Hindlimb muscle (tissue), 1 donor: ENCODE results near the gene RALY. TPM values are rescaled to one million over a fixed set of nuclear protein-coding genes. Genes with fewer than 3 reads are reported as not detected.

ENCODE experiments used
- DNase-seq: peaks from one replicate; pipeline ENCODE4 v3.0.0-alpha.2; 2013
- polyA plus RNA-seq: library from polyadenylated mRNA; unstranded; fragments of 120-200 nt; gene quantifications from one replicate; pipeline ENCODE4 v1.2.1, GENCODE V29; 2013; ENCODE audit not compliant: insufficient read length

Gene RALY
- polyA plus RNA-seq, 1 donor = 136 TPM

GRCh38 chr20:33986560-33987216 is 7.0 kb upstream of the RALY start:
- DNase-seq = no peak

DNA sequence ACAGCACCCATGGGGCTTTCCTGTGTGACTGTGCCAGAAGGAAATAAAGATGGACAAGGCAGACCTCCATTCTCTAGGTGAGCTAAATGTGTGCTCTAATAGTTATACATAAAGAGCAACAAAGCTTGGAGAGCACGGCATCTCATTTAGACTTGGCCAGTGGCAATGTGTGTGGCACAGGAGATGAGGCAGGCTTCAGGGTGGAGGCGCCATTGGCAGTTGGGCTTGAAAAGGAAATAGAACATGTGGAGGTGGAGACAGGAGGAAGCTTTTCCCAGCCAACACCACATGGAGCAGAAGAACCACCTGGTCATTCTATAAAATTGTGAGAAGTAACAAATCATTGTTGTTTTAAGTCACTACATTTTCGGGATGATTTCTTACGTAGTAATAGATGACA is 3.6 kb upstream of the RALY start:
- no peak for DNase-seq

GRCh38 chr20:33991502-33991901 is 2.2 kb upstream of the RALY start:
- no peak for DNase-seq

- DNase-seq = no peak
Observed at GRCh38 chr20:33992145-33992922, 1.4 kb upstream of the RALY start.

DNA sequence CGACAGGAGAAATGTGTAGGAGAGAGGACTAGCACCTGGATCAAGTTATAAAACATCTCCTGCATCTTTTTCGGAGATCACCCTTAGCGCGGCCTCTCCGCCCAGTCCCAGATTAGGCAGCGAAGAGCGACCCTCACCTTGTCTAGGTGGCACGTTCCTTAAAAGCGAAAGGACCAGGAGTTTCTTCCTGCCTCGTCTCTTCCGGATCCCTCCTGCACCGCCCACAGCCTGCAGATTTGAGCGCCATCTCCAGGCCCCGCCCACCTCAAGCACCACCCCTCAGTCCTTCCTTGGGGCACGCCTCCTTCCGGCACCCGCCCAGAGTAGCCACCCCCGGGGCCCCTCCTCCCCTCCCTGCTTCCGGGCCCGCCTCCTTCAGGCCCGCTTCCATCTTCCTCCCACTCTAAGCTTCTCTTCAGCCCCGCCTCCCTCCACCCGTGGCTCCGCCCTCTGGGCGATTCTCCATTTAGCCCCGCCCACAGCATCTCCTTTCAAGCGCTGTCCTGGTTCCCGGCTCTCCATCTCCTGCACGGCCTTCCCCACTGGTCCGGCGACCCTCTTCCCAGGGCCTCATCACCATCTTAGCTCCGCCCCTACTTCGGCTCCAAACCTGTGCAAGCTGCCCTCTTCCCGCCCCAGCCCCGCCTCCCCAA is 662 bp upstream of the RALY start:
- peak; percentile 99 for DNase-seq

GRCh38 chr20:33994222-33994913 is 657 bp downstream of the RALY start:
- DNase-seq = peak; percentile 86

- peak; percentile 15 for DNase-seq
Observed at GRCh38 chr20:33995053-33995831, 1.5 kb downstream of the RALY start.

DNA sequence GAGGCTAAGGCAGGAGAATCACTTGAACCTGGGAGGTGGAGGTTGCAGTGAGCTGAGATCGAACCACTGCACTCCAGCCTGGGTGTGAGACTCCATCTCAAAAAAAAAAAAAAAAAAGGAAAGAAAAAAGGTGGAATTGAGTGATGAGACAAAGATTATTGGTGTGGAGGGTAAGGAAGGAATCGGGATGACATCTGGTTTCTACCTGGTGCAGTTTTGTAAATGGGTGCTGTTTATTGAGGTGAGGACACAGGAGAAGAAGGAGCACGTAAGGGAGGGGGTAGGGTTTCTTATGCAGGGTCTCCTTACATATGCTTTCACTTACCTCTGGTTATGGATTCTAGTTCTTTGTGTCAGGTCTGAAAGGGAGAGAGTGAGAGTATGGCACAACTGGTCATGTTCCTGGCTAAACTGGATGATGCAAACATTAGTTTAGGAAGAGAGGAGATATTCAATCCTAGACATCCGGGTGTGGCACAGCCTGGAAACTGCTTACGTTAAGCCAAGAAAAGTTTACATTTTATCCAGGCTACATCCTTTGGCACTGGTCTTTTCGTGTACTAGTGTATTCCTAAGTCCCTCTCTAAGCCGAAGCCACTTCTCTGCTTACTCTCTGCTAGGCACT is 5.4 kb downstream of the RALY start:
- DNase-seq = no peak

- DNase-seq = no peak
Observed at GRCh38 chr20:34001378-34001777, 7.7 kb downstream of the RALY start.

- DNase-seq = no peak
Observed at GRCh38 chr20:34004227-34004626, 10.5 kb downstream of the RALY start.

DNA sequence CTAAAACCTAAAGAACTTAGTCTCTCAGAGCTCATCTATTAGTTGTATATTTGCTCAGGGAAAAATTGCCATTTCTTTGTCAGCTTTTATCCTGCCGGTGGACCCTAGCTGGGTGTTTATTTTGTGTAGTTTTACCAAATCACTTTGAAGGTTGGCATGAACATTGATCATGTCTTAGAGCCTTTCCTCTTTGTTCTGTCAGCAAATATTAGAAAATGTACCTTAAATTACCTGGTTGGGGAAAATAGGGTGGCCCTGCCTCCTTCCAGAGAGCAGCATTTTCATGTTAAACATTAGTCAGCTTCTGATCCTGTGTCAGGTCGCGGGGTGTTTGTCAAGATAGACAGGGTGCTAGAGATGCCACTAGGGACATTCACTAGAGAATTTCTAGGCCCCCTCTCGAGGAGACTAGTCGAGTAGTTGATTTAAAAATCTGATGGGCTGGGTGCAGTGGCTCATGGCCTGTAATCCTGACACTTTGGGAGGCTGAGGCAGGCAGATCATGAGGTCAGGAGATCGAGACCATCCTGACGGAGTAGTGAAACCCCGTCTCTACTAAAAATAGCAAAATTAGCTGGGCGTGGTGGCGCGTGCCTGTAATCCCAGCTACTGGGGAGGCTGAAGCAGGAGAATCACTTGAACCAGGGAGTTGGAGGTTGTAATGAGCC is 11.2 kb downstream of the RALY start:
- no peak for DNase-seq

DNA sequence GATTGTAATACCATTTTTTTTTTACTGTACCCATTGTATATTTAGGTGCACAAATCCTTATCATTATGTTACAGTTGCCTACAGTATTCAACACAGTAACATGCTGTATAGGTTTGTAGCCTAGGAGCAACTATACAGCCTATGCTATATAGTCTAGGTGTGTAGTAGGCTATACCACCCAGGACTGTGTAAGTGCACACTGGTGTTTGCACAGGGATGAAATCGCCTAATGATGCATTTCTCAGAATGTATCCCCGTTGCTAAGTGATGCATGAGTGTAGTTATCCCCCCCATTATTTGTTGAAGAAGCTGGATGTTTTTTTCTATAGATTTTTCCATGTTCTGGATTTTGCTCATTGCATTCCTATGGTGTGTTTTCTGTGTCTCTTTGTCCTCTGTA is 12.9 kb downstream of the RALY start:
- no peak for DNase-seq

- no peak for DNase-seq
Observed at GRCh38 chr20:34008477-34008876, 14.8 kb downstream of the RALY start.

- DNase-seq = no peak
Observed at GRCh38 chr20:34010405-34010931, 16.8 kb downstream of the RALY start.

DNA sequence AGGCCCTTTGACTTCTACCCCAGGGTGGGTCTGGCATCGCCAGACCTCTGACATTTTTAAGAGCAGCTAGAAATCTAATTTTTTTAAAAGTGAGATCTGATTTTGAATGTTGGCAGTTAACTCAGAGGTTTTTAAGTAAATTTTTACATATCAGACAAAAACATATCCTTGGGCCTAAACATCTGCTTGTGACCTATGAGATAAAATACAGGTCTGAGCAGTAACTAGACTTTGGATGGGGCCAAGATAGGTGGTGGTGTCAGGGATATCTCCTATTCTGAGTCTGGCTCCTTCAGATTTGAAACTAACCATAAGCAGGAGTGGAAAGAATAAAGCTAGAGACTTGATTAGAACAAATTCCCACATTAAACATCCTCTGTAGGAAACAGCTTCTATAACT is 17.6 kb downstream of the RALY start:
- no peak for DNase-seq

DNA sequence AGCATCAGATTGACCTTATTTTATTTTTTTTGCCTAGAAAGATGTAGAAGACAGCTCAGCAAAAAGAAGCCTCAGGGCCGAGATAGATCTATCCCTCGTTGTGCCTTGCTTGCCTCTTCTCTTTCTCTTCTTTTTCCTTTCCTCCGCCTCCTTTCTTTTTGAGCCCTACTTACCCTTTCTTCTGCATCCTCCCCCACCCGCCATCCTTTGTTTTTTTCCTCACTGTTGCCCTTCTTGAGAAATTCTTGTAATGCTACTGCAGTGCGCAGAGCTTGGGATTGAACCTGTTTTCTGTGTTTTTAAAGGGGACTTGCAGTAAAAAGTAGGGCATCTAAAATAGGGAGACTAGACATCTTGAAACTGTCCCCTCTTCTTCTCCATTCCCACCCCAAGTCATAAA is 18.6 kb downstream of the RALY start:
- no peak for DNase-seq

GRCh38 chr20:34012735-34013134 is 19.0 kb downstream of the RALY start:
- no peak for DNase-seq

GRCh38 chr20:34013554-34013953 is 19.8 kb downstream of the RALY start:
- DNase-seq = no peak

- no peak for DNase-seq
Observed at GRCh38 chr20:34014878-34015277, 21.2 kb downstream of the RALY start.

GRCh38 chr20:34015401-34016335 is 22.0 kb downstream of the RALY start:
- no peak for DNase-seq
